Keratinocyte (primary cell): ENCODE measurements around the gene KREMEN2. TPM values are rescaled to one million over a fixed set of nuclear protein-coding genes. Genes with fewer than 3 reads are reported as not detected.

Source experiments
- DNase-seq: peaks from one replicate; pipeline ENCODE4 v3.0.0-alpha.2; 2011; ENCODE audit warnings: low read depth, missing footprints, low spot score
- FAIRE-seq: peaks from 2 replicates; lab custom pipeline; 2011; peaks lifted over from hg19 to GRCh38; lab: Jason Lieb, UNC
- H2AFZ ChIP-seq: 2 replicates; pipeline ENCODE4 v1.6.0; 2012; ENCODE audit warnings: low read length, control low read depth, inconsistent platforms; ENCODE audit not compliant: control insufficient read depth
- H3K27ac ChIP-seq: 2 replicates; pipeline ENCODE4 v1.5.1; 2011; ENCODE audit warnings: low read length; ENCODE audit not compliant: control insufficient read depth, insufficient read depth
- H3K27me3 ChIP-seq: 3 replicates; pipeline ENCODE4 v1.6.0; 2011; ENCODE audit warnings: low read length; ENCODE audit not compliant: control insufficient read depth, insufficient read depth; ENCODE audit errors: extremely low read depth
- H3K36me3 ChIP-seq, 2 experiments: 2 replicates in 1 of 2; 3 replicates in 1 of 2; pipeline ENCODE4 v1.5.1; 2011; ENCODE audit warnings: low read length in 2 of 2, mild to moderate bottlenecking in 1 of 2; ENCODE audit not compliant: control insufficient read depth in 2 of 2, insufficient read depth in 2 of 2; ENCODE audit errors: extremely low read depth in 1 of 2
- H3K4me1 ChIP-seq: 3 replicates; pipeline ENCODE4 v1.5.1; 2011; ENCODE audit warnings: low read length; ENCODE audit not compliant: control insufficient read depth, insufficient read depth; ENCODE audit errors: extremely low read depth
- H3K4me2 ChIP-seq: 3 replicates; pipeline ENCODE4 v1.6.0; 2011; ENCODE audit warnings: low read depth, low read length; ENCODE audit not compliant: control insufficient read depth, insufficient read depth; ENCODE audit errors: extremely low read depth
- H3K4me3 ChIP-seq, 3 experiments: fragments of 200-600 bp in 1 of 3; sonication (generic) in 1 of 3; 2 replicates in 2 of 3; 3 replicates in 1 of 3; pipeline ENCODE4 v1.5.1; 2011 to 2016; ENCODE audit warnings: low read length in 3 of 3, mild to moderate bottlenecking in 3 of 3, control low read depth in 2 of 3, inconsistent platforms in 1 of 3, low read depth in 1 of 3, mixed read lengths in 1 of 3, mixed run types in 1 of 3, moderate library complexity in 1 of 3; ENCODE audit not compliant: control insufficient read depth in 2 of 3, insufficient read depth in 2 of 3; ENCODE audit errors: extremely low read depth in 1 of 3
- H3K79me2 ChIP-seq: 2 replicates; pipeline ENCODE4 v1.6.0; 2012; ENCODE audit warnings: low read length; ENCODE audit not compliant: control insufficient read depth, insufficient read depth
- H3K9ac ChIP-seq: 3 replicates; pipeline ENCODE4 v1.6.0; 2011; ENCODE audit warnings: low read length; ENCODE audit not compliant: control insufficient read depth, insufficient read depth; ENCODE audit errors: extremely low read depth
- H3K9me1 ChIP-seq: 3 replicates; pipeline ENCODE4 v1.6.0; 2011; ENCODE audit warnings: low read length; ENCODE audit not compliant: control insufficient read depth, insufficient read depth; ENCODE audit errors: extremely low read depth
- H3K9me3 ChIP-seq: 2 replicates; pipeline ENCODE4 v1.5.1; 2012; ENCODE audit warnings: low read depth, low read length; ENCODE audit not compliant: control insufficient read depth
- H4K20me1 ChIP-seq: 3 replicates; pipeline ENCODE4 v1.6.0; 2011; ENCODE audit warnings: low read length; ENCODE audit not compliant: control insufficient read depth, insufficient read depth; ENCODE audit errors: extremely low read depth
- EZH2 ChIP-seq: IDR thresholded peaks from one replicate; pipeline ENCODE4 v1.6.1; 2012; ENCODE audit warnings: inconsistent platforms, mild to moderate bottlenecking, low read length, moderate library complexity
- dilution Hi-C: fragments of 300-500 bp; cut with MboI; formaldehyde crosslinking; loops from one replicate; pipeline ENCODE4 v1.7.0; 2020; ENCODE audit warnings: low sequenced_read_pairs; ENCODE audit not compliant: extremely low pct_ligation_motif_present
- polyA plus RNA-seq, 5 experiments: library from polyadenylated mRNA; depleted of rRNA in 3 of 5; stranded (reverse) in 3 of 5; stranded (forward) in 1 of 5; unstranded in 1 of 5; fragments of >200 nt; gene quantifications; 1 replicate in 1 of 5; 2 replicates in 3 of 5; 3 replicates in 1 of 5; pipeline versions ENCODE4 v1.2.1 to v1.2.3, GENCODE V29; 2011 to 2012; ENCODE audit warnings: missing spikeins in 2 of 5, low read depth in 1 of 5, low replicate concordance in 1 of 5
- TF ChIP-seq, protein P1 (sequence below), 3 experiments: IDR thresholded peaks in 1 of 3; conservative IDR thresholded peaks in 1 of 3; optimal IDR thresholded peaks in 1 of 3; 2 replicates in 2 of 3; 3 replicates in 1 of 3; pipeline versions ENCODE3 to v1.5.1; 2011; ENCODE audit warnings: low read length in 3 of 3, mild to moderate bottlenecking in 3 of 3, moderate library complexity in 2 of 3, control low read depth in 1 of 3, inconsistent platforms in 1 of 3; ENCODE audit not compliant: insufficient read depth in 2 of 3; ENCODE audit errors: extremely low read depth in 1 of 3

The KREMEN2 gene
- polyA plus RNA-seq, 1 donor (not counting 4 experiments of a cell fraction or from before 2014, with no cell fraction given) = 3.3 TPM

DNA sequence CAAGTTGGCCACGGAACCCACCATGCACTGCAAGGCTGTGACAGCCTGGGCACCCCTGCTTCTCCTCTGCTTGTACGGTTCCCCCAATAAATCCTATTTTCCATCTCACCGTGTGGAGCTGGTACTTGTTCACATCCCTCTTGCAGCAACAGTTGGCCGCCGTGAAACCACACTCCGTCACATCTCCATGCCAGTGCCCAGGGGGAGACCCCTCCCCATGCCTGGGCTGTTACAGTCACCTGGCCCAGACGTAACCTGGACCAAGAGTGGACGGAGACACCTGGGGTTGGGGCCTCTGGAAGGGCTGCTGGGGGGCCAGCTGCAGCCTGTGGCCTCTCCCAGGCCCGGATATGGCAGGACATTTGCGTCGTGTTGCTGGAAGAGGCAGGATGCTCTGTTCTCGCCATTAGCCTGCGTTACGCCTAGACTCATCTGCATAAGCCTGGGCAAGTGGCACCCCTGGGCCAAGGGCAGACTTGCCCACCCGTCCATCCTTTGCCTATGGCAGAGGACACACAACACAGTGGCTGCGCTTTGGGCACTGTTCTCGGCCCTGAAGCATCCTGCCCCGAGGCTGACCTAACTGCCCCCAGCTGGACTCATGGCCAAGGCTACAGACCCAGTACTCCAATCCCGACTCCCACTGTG, 14.2 kb upstream of the KREMEN2 start:
- Histone ChIP-seq H3K9me1 (no peaks in the 10 kb centered on the region), H3K4me1 (peaks cover 6% of the 10 kb centered on the region), H3K27ac (no peak overlapping the region), H2AFZ (no peak overlapping the region), H3K9ac (no peak overlapping the region), H3K79me2 (no peaks in the 10 kb centered on the region), H3K4me3 (no peak overlapping the region), H3K4me2 (no peak overlapping the region), H3K36me3 (peaks cover 0 to 9% of the 10 kb centered on the region in 2 experiments), H4K20me1 (no peaks in the 10 kb centered on the region), H3K9me3 (no peaks in the 10 kb centered on the region), H3K27me3 (no peaks in the 10 kb centered on the region)
- no peak for DNase-seq
- dilution Hi-C loops = no loop called here
- TF ChIP-seq, protein P1, sequence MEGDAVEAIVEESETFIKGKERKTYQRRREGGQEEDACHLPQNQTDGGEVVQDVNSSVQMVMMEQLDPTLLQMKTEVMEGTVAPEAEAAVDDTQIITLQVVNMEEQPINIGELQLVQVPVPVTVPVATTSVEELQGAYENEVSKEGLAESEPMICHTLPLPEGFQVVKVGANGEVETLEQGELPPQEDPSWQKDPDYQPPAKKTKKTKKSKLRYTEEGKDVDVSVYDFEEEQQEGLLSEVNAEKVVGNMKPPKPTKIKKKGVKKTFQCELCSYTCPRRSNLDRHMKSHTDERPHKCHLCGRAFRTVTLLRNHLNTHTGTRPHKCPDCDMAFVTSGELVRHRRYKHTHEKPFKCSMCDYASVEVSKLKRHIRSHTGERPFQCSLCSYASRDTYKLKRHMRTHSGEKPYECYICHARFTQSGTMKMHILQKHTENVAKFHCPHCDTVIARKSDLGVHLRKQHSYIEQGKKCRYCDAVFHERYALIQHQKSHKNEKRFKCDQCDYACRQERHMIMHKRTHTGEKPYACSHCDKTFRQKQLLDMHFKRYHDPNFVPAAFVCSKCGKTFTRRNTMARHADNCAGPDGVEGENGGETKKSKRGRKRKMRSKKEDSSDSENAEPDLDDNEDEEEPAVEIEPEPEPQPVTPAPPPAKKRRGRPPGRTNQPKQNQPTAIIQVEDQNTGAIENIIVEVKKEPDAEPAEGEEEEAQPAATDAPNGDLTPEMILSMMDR (optimal IDR thresholded peaks at IDR 0.05 in 1 of 3, IDR thresholded peaks at IDR 0.05 in 1 of 3, conservative IDR thresholded peaks at IDR 0.05 in 1 of 3; ENCODE audit: extremely low read depth in 1 of 3, insufficient read depth in 2 of 3, low read length in 3 of 3) = no peak
- no peak for TF ChIP-seq EZH2
- no peak for FAIRE-seq

DNA sequence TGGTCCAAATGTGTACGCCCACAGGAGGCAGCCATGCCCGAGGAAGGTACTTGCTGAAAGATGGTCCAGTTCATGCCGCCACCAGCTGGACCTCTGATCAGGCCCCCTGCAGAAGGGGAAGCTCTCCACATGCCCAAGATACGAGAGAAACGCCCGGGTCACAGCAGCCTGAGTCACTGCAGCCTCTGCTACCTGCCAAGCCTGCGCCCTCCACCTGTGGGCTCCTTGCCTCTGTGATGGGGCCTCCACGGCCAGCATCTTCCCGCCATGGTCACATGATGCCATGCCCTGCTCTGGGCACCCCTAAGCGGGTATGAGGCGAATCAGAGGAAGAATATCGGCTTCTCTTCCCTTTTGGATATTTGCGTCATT, 13.7 kb upstream of the KREMEN2 start:
- no peak for TF ChIP-seq EZH2
- TF ChIP-seq, protein P1 (optimal IDR thresholded peaks at IDR 0.05 in 1 of 3, IDR thresholded peaks at IDR 0.05 in 1 of 3, conservative IDR thresholded peaks at IDR 0.05 in 1 of 3; ENCODE audit: extremely low read depth in 1 of 3, insufficient read depth in 2 of 3, low read length in 3 of 3) = no peak
- dilution Hi-C loops = no loop called here

More for the DNA sequence above, 13.7 kb upstream of the KREMEN2 start:
- Histone ChIP-seq H4K20me1 (no peaks in the 10 kb centered on the region), H3K27me3 (peaks cover 4% of the 10 kb centered on the region), H3K9ac (no peak overlapping the region), H3K36me3 (peaks cover 0 to 9% of the 10 kb centered on the region in 2 experiments), H2AFZ (no peak overlapping the region), H3K27ac (no peak overlapping the region), H3K4me3 (no peak overlapping the region), H3K79me2 (no peaks in the 10 kb centered on the region), H3K4me2 (no peak overlapping the region), H3K9me3 (no peaks in the 10 kb centered on the region), H3K9me1 (no peaks in the 10 kb centered on the region), H3K4me1 (peaks cover 6% of the 10 kb centered on the region)
- FAIRE-seq = no peak
- DNase-seq = no peak
